Lung (tissue), 12 donors: ENCODE results near the gene CIAO3. TPM values are rescaled to one million over a fixed set of nuclear protein-coding genes. Genes with fewer than 3 reads are reported as not detected.

ENCODE experiments used
- ATAC-seq: fragments of 200-7000 bp; cut with Tn5 transposase; one replicate; pipeline ENCODE4 v1.9.1; 2020; ENCODE audit warnings: moderate number of reproducible peaks; ENCODE audit not compliant: insufficient read depth, low FRiP score
- DNase-seq, 3 donors: peaks; one replicate each; pipeline ENCODE4 v3.0.0-alpha.2; 2013 to 2017
- H3K27ac ChIP-seq, 2 donors: one replicate each; pipeline ENCODE4 v1.5.1; 2013; ENCODE audit warnings: mild to moderate bottlenecking in 2 of 2, moderate library complexity in 2 of 2, control low read depth in 1 of 2, inconsistent platforms in 1 of 2, low read depth in 1 of 2, low read length in 1 of 2
- H3K27me3 ChIP-seq, 3 donors: one replicate each; pipeline ENCODE4 v1.5.1; 2013; ENCODE audit warnings: low read length in 2 of 3; ENCODE audit not compliant: control insufficient read depth in 3 of 3, insufficient read depth in 3 of 3
- H3K36me3 ChIP-seq, 4 donors: one replicate each; pipeline ENCODE4 v1.5.1; 2013; ENCODE audit warnings: low read length in 4 of 4, mild to moderate bottlenecking in 1 of 4, moderate library complexity in 1 of 4; ENCODE audit not compliant: control insufficient read depth in 4 of 4, insufficient read depth in 4 of 4
- H3K4me1 ChIP-seq, 5 donors: one replicate each; pipeline ENCODE4 v1.5.1; 2013; ENCODE audit warnings: low read length in 5 of 5, mild to moderate bottlenecking in 2 of 5, moderate library complexity in 1 of 5; ENCODE audit not compliant: control insufficient read depth in 5 of 5, insufficient read depth in 5 of 5
- H3K4me3 ChIP-seq: one replicate; pipeline ENCODE4 v1.5.1; 2013; ENCODE audit warnings: mild to moderate bottlenecking, control low read depth, moderate library complexity
- H3K9ac ChIP-seq, 2 donors: one replicate each; pipeline ENCODE4 v1.5.1; 2013; ENCODE audit warnings: low read length in 2 of 2, control low read depth in 1 of 2; ENCODE audit not compliant: insufficient read depth in 1 of 2
- H3K9me3 ChIP-seq, 4 donors: one replicate each; pipeline ENCODE4 v1.5.1; 2013; ENCODE audit warnings: low read length in 3 of 4, mild to moderate bottlenecking in 1 of 4, moderate library complexity in 1 of 4; ENCODE audit not compliant: control insufficient read depth in 4 of 4, insufficient read depth in 3 of 4
- WGBS, 2 donors: extraction: QIAGEN DNeasy Blood & Tissue Kit; methylation state at CpG; one replicate each; pipeline ENCODE4 v1.1.7; 2013; 5-methylcytosine and 5-hydroxymethylcytosine counted together
- polyA plus RNA-seq, 2 donors: library from polyadenylated mRNA; stranded (reverse); fragments of 200-250 nt; gene quantifications; one replicate each; pipeline ENCODE4 v1.2.1, GENCODE V29; 2013
- total RNA-seq, 2 donors: library from RNA; depleted of rRNA in 1 of 2; stranded (reverse); fragments of >200 nt in 1 of 2; gene quantifications; one replicate each; pipeline ENCODE4 v1.2.1, GENCODE V29; 2014 to 2021
- TF ChIP-seq, protein P1 (sequence below): IDR thresholded peaks from 2 replicates; pipeline ENCODE4 v1.5.1; 2012; ENCODE audit warnings: mild to moderate bottlenecking; ENCODE audit errors: control extremely low read depth, extremely low read depth
- donor health status: control.
- donor health status: control.
- donor health status: Bipolar disorder and iron deficiency.
- donor health status: healthy.
- donor health status: DM: yes; HTN: yes; CAD: no.

Gene CIAO3
- total and polyA plus RNA-seq, 4 donors = 21.0 to 40.6 (median 30.7) TPM

GRCh38 chr16:788399-789126 lies 47.8 kb upstream of the CIAO3 start, which contains the start of gene CHTF18:
Gene CHTF18 (plus strand): TSS chr16:788620. CDS start chr16:788685, 65 bp downstream.
- Histone ChIP-seq H3K4me1 (peaks cover 0 to 20% (median 1%) of the 10 kb centered on the region in 5 donors), H3K36me3 (peaks cover 0 to 19% (median 2%) of the 10 kb centered on the region in 4 donors), H3K9me3 (no peaks in the 10 kb centered on the region), H3K9ac (peak within 1 kb of the TSS in 1 of 2 donors; percentile 25), H3K27me3 (no peaks in the 10 kb centered on the region), H3K4me3 (peak within 1 kb of the TSS; percentile 93), H3K27ac (peak within 1 kb of the TSS in 1 of 2 donors; percentile 76)
- peak; percentile 93 to 97 (median 97) for DNase-seq
- TF ChIP-seq, protein P1, sequence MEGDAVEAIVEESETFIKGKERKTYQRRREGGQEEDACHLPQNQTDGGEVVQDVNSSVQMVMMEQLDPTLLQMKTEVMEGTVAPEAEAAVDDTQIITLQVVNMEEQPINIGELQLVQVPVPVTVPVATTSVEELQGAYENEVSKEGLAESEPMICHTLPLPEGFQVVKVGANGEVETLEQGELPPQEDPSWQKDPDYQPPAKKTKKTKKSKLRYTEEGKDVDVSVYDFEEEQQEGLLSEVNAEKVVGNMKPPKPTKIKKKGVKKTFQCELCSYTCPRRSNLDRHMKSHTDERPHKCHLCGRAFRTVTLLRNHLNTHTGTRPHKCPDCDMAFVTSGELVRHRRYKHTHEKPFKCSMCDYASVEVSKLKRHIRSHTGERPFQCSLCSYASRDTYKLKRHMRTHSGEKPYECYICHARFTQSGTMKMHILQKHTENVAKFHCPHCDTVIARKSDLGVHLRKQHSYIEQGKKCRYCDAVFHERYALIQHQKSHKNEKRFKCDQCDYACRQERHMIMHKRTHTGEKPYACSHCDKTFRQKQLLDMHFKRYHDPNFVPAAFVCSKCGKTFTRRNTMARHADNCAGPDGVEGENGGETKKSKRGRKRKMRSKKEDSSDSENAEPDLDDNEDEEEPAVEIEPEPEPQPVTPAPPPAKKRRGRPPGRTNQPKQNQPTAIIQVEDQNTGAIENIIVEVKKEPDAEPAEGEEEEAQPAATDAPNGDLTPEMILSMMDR = no peak
- peak; percentile 93 for ATAC-seq
- WGBS, 2 donors = 0% methylated on average over 60 to 97 of the region's 97 CpGs

- no peak for DNase-seq
- Histone ChIP-seq H3K27ac (peak within 1 kb of the TSS in 1 of 2 donors; percentile 76), H3K9me3 (no peaks in the 10 kb centered on the region), H3K4me3 (peak within 1 kb of the TSS; percentile 93), H3K4me1 (peaks cover 0 to 23% (median 4%) of the 10 kb centered on the region in 5 donors), H3K27me3 (no peaks in the 10 kb centered on the region), H3K9ac (peak within 1 kb of the TSS in 1 of 2 donors; percentile 25), H3K36me3 (peaks cover 0 to 19% (median 2%) of the 10 kb centered on the region in 4 donors)
- TF ChIP-seq, protein P1 = no peak
- 0% methylated on average over 41 to 45 of the region's 45 CpGs for WGBS, 2 donors
- no peak for ATAC-seq
Observed at GRCh38 chr16:787978-788398, 47.2 kb upstream of the CIAO3 start, which contains the start of gene RPUSD1. Gene RPUSD1 (minus strand): TSS chr16:788381. CDS start chr16:787737, 644 bp downstream.

- Histone ChIP-seq H3K9ac (peak overlapping the region in 1 of 2 donors; percentile 25), H3K36me3 (peaks cover 0 to 16% (median 2%) of the 10 kb centered on the region in 4 donors), H3K27ac (peak overlapping the region in 1 of 2 donors; percentile 76), H3K4me3 (peak overlapping the region; percentile 93), H3K27me3 (no peaks in the 10 kb centered on the region), H3K9me3 (no peaks in the 10 kb centered on the region), H3K4me1 (peaks cover 0 to 23% (median 4%) of the 10 kb centered on the region in 5 donors)
- DNase-seq (no peak), ATAC-seq (no peak)
- TF ChIP-seq, protein P1 = no peak
- WGBS, 2 donors = 37 to 44% methylated on average over 47 of the region's 47 CpGs
Observed at GRCh38 chr16:787321-787966, 46.6 kb upstream of the CIAO3 start.
